HEK293T (cell line): ENCODE measurements around the gene ZNF263.
"Not testable (repeated sequence)": the region's sequence is repeated elsewhere in the genome, so short reads cannot be mapped to it uniquely, and the experiment has no call there.

Source experiments
- BHLHE40 ChIP-seq: fragments of 450-650 bp; IDR thresholded peaks from 2 replicates; pipeline ENCODE4 v1.6.1; 2016; ENCODE audit warnings: mild to moderate bottlenecking, moderate library complexity, borderline replicate concordance
- FOXA1 ChIP-seq: fragments of 450-650 bp; IDR thresholded peaks from 2 replicates; pipeline ENCODE4 v1.6.1; 2016; ENCODE audit warnings: mild to moderate bottlenecking
- PKNOX1 ChIP-seq: fragments of 450-650 bp; IDR thresholded peaks from 2 replicates; pipeline ENCODE4 v1.6.1; 2016
- SP1 ChIP-seq: fragments of 450-650 bp; IDR thresholded peaks from 2 replicates; pipeline ENCODE4 v1.6.1; 2017

- TF ChIP-seq FOXA1, PKNOX1, BHLHE40, SP1: not testable (repeated sequence)
Observed at GRCh38 chr16:3271281-3271680, 12.0 kb upstream of the ZNF263 start.
